Naive B cell (primary cell): ENCODE results near the gene OTOGL. TPM values are rescaled to one million over a fixed set of nuclear protein-coding genes. Genes with fewer than 3 reads are reported as not detected.

Source experiments
- ATAC-seq, 2 donors: fragments of 150-1000 bp; cut with Tn5 transposase; 2 replicates each; pipeline ENCODE4 v1.10.0; 2021; ENCODE audit warnings: low read depth in 2 of 2, mild to moderate bottlenecking in 2 of 2, moderate library complexity in 2 of 2
- DNase-seq: peaks from one replicate; pipeline ENCODE4 v3.0.0; 2022
- H3K27ac Mint-ChIP-seq, 6 donors: one replicate each; pipeline ENCODE4 v1.8.0; 2020 to 2022; ENCODE audit warnings: mild to moderate bottlenecking in 6 of 6, mixed read lengths in 6 of 6, moderate library complexity in 5 of 6, inconsistent platforms in 2 of 6
- H3K27me3 Mint-ChIP-seq, 3 donors: one replicate each; pipeline ENCODE4 v1.8.0; 2021 to 2022; ENCODE audit warnings: mixed read lengths in 3 of 3, mild to moderate bottlenecking in 1 of 3
- H3K36me3 Mint-ChIP-seq, 2 donors: one replicate each; pipeline ENCODE4 v1.8.0; 2020 to 2022; ENCODE audit warnings: mixed read lengths in 2 of 2, inconsistent platforms in 1 of 2, mild to moderate bottlenecking in 1 of 2
- H3K4me1 Mint-ChIP-seq, 3 donors: one replicate each; pipeline ENCODE4 v1.8.0; 2020 to 2022; ENCODE audit warnings: mixed read lengths in 3 of 3, inconsistent platforms in 1 of 3, mild to moderate bottlenecking in 1 of 3, moderate library complexity in 1 of 3
- H3K4me3 Mint-ChIP-seq, 8 donors: one replicate each; pipeline ENCODE4 v1.8.0; 2020 to 2022; ENCODE audit warnings: mild to moderate bottlenecking in 8 of 8, mixed read lengths in 8 of 8, moderate library complexity in 8 of 8, inconsistent platforms in 2 of 8
- H3K9me3 Mint-ChIP-seq, 7 donors: one replicate each; pipeline ENCODE4 v1.8.0; 2020 to 2022; ENCODE audit warnings: mixed read lengths in 7 of 7, mild to moderate bottlenecking in 5 of 7, inconsistent platforms in 2 of 7, moderate library complexity in 1 of 7
- polyA plus RNA-seq, 6 donors: library from polyadenylated mRNA; unstranded; fragments of 300-500 nt; fragmentation: Illumina TruSeq; gene quantifications; one replicate each; pipeline ENCODE4 v1.2.3, GENCODE V29; 2021; ENCODE audit warnings: low read depth in 6 of 6

Gene OTOGL
- polyA plus RNA-seq, 6 donors from 2014 or later, result not detected

DNA sequence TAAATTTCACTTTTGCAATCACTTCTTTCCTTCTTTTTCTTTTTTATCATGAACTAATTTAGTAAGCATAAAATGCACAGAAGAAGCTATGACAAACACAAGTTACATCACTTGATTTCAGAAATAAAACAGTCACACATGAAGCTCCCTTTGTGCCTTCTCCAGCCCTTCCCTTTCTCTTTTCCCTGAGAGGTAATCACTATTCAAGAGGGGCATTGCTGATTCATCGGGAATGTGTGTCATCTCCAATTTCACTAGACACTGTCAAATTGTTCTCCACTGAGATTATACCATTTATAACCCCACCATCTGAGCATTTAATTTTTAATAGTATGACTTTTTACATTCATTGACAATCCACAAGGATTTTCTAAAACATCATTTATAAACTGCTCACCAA lies 253.1 kb downstream of the OTOGL start:
- Mint-ChIP-seq H3K9me3 (peaks cover 0 to 16% (median 7%) of the 10 kb centered on the region in 7 donors), H3K27ac (no peak overlapping the region), H3K4me3 (no peak overlapping the region), H3K36me3 (no peaks in the 10 kb centered on the region), H3K27me3 (no peaks in the 10 kb centered on the region), H3K4me1 (no peaks in the 10 kb centered on the region)
- ATAC-seq, result no peak
- DNase-seq, result no peak

DNA sequence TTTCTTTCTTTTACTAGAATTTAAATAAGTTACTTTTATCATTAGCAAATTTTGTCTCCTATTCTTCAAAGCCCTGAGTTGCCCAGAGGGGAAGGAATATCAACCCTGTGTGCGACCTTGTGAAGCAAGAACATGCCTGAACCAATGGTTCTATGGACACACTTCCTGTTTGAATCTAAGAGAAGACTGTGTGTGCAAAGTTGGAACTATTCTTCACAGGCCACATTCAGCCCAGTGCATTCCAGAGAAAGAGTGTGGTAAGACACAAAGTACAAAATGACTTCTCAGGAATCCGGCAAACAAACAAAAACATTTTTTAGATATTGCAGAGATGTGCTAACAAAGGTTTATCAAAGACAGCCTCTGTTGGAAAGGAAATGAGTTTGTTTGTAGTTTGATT lies 253.9 kb downstream of the OTOGL start:
- DNase-seq (no peak), ATAC-seq (no peak)
- H3K4me3 Mint-ChIP-seq, result no peak overlapping the region
- no peaks in the 10 kb centered on the region for H3K27me3 Mint-ChIP-seq
- H3K9me3 Mint-ChIP-seq, result peaks cover 0 to 10% (median 6%) of the 10 kb centered on the region in 7 donors
- H3K27ac Mint-ChIP-seq, result no peak overlapping the region
- no peaks in the 10 kb centered on the region for H3K36me3 Mint-ChIP-seq
- H3K4me1 Mint-ChIP-seq, result no peaks in the 10 kb centered on the region

DNA sequence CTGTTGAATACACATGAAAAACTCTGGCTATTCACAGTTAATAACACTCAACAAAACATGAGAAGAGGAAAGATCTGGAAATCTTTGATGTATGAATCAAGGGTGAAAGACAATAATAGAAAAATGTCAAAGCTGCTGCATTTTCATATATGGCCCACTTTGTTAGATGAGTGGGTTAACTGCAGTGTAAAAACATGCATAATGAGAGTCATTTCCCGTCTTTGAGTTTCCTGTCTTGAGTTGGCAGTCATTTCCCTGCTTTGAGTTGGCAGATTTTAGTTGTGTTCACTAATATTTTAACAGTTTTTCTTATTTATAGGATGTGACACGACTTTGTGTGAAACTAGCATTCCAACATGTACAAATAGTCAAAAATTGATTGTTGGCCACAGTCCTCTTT lies 256.8 kb downstream of the OTOGL start:
- H3K4me3 Mint-ChIP-seq, result no peak overlapping the region
- DNase-seq, result no peak
- no peaks in the 10 kb centered on the region for H3K4me1 Mint-ChIP-seq
- peaks cover 0 to 3% (median 0%) of the 10 kb centered on the region in 7 donors for H3K9me3 Mint-ChIP-seq
- H3K27me3 Mint-ChIP-seq, result no peaks in the 10 kb centered on the region
- no peaks in the 10 kb centered on the region for H3K36me3 Mint-ChIP-seq
- no peak overlapping the region for H3K27ac Mint-ChIP-seq
- no peak for ATAC-seq

DNA sequence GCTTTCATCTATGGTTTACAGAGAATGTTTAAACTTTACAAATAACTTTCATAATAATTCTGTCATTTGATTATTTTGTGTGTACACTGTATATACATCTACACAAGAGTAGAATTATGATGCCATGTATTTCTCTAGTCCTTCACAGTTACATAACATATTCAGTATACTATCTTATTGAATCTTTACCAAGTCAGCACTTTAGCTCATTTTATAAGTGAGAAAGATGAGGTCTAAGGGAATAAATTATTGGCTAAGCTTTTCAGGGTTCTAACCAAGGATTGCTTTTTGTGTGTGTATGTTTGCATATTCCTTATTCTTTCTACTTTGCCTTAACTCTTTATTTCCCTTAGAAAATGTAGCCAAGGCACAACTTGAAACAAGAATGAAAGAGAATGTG lies 260.4 kb downstream of the OTOGL start:
- ATAC-seq, result no peak
- no peaks in the 10 kb centered on the region for H3K4me1 Mint-ChIP-seq
- no peak for DNase-seq

DNA sequence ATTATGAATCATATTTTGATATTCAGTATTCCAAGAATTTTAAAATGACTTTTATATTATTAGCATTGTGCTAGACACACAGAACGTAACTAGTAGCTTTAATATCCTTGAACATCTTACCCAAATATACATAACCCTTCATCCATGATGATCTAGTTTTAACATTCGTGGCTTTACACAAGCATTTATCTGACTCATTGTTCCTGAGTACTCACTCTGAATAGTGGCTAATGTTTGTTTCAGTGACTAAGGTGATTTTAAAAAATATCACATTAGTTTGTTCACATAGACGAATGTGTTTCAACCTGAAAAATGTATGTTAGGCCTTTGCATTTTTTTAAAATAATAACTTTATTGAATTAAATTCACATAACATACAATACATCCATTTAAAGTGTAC lies 264.7 kb downstream of the OTOGL start:
- Mint-ChIP-seq H3K27ac (no peak overlapping the region), H3K4me3 (no peak overlapping the region)
- ATAC-seq, result no peak

More for the DNA sequence above, 260.4 kb downstream of the OTOGL start:
- H3K36me3 Mint-ChIP-seq, result no peaks in the 10 kb centered on the region
- peaks cover 0 to 12% (median 4%) of the 10 kb centered on the region in 7 donors for H3K9me3 Mint-ChIP-seq
- no peak overlapping the region for H3K4me3 Mint-ChIP-seq
- no peaks in the 10 kb centered on the region for H3K27me3 Mint-ChIP-seq
- H3K27ac Mint-ChIP-seq, result no peak overlapping the region

DNA sequence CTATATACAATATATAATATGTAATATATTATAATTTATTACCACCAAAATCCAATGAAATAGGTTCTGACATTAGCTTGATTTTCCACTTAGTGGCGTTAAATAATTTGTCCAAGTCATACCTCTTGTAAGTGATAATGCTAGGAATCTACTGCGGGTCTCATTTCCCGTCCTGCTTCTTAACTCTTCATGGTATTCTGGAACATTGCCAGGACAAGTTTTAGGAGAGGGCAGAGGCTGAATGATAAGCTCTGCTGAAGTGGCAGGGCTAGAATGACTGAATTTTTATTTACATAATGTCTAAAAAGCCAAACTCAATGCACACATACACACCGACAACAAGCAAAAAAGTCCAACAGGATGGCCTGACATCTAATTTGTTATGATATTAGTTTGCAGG lies 274.3 kb downstream of the OTOGL start:
- ATAC-seq, result no peak
- Mint-ChIP-seq H3K27ac (no peak overlapping the region), H3K9me3 (peaks cover 0 to 6% (median 0%) of the 10 kb centered on the region in 7 donors), H3K4me1 (no peaks in the 10 kb centered on the region), H3K4me3 (no peak overlapping the region), H3K27me3 (no peaks in the 10 kb centered on the region), H3K36me3 (no peaks in the 10 kb centered on the region)
- no peak for DNase-seq

More for the DNA sequence above, 264.7 kb downstream of the OTOGL start:
- Mint-ChIP-seq H3K27me3 (no peaks in the 10 kb centered on the region), H3K4me1 (no peaks in the 10 kb centered on the region), H3K36me3 (no peaks in the 10 kb centered on the region), H3K9me3 (peaks cover 0 to 12% (median 4%) of the 10 kb centered on the region in 7 donors)
- DNase-seq, result no peak

DNA sequence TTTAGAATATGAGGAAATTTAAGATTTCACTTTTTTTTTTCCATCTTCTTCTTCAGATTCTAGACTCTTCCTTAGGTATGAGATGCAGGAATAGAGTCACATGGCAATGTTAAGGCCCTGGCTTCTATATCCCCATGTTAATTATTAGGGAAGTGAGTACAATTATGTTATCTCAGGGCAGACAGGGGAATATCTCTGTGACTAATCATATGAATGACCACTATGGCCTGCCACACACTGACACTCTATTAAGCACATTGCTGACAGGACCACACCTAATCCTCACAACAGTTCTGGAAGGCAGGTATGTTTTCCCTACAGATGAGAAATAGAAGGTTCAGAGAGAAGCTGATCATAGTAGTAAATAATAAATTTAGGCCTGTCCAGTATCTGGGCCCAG lies 275.3 kb downstream of the OTOGL start:
- ATAC-seq (no peak), DNase-seq (no peak)
- no peaks in the 10 kb centered on the region for H3K4me1 Mint-ChIP-seq
- H3K27me3 Mint-ChIP-seq, result no peaks in the 10 kb centered on the region
- H3K27ac Mint-ChIP-seq, result no peak overlapping the region
- no peak overlapping the region for H3K4me3 Mint-ChIP-seq
- H3K36me3 Mint-ChIP-seq, result no peaks in the 10 kb centered on the region
- H3K9me3 Mint-ChIP-seq, result peaks cover 0 to 6% (median 0%) of the 10 kb centered on the region in 7 donors

DNA sequence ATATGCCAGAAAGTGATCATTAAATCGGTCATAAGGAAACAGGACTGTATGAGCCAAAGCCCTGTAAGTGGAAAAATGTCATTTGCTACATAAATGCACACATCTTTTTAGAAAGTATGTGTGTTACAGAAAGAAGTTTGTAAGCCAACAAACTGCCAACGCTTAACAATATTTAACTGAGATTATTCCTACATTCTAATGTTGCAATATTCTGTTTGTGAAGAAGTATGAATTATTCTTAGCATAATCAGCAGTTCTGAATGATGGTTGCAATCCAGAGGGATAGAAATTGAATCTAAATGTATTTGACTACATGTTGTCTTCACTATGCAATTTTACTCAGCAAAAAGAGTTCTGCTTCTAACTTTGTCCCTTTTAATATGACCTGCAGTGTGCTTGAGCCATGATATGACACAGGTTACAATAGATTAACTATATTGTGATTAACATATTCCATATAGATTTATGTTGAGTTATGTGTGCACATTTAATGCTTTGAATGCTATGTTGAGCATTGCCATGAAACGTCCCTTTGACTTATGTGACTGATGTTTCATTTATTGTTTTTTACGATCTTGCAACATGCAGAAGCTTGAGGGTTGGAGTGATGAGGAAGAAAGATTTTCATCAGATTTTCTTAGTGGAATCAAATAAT lies 277.9 kb downstream of the OTOGL start:
- Mint-ChIP-seq H3K9me3 (peaks cover 0 to 10% (median 0%) of the 10 kb centered on the region in 7 donors), H3K4me3 (no peak overlapping the region), H3K36me3 (no peaks in the 10 kb centered on the region), H3K27me3 (no peaks in the 10 kb centered on the region), H3K4me1 (no peaks in the 10 kb centered on the region), H3K27ac (no peak overlapping the region)
- DNase-seq (no peak), ATAC-seq (no peak)

DNA sequence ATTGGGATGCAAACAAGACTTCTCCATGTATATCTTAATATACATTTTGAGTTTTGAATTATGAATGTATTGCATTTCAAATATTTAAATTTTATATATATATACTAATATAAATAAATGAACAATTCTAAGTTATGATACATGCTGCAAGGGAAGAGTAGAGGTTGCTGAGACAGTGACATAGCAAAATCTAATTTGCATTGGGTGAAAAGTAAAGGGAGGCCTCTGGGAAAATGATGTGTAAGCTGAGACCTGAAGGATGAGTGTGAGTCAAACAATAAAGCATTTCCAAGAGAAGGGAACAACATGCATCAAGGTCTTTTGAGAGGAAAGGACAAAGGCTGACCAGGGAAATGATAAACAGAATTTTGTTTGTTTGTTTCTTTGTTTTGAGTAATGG lies 281.8 kb downstream of the OTOGL start:
- H3K36me3 Mint-ChIP-seq, result no peaks in the 10 kb centered on the region
- ATAC-seq, result no peak
- H3K4me1 Mint-ChIP-seq, result no peaks in the 10 kb centered on the region
- H3K27me3 Mint-ChIP-seq, result no peaks in the 10 kb centered on the region
- no peak for DNase-seq
- no peak overlapping the region for H3K27ac Mint-ChIP-seq
- H3K9me3 Mint-ChIP-seq, result peaks cover 0 to 9% (median 3%) of the 10 kb centered on the region in 7 donors
- H3K4me3 Mint-ChIP-seq, result no peak overlapping the region

DNA sequence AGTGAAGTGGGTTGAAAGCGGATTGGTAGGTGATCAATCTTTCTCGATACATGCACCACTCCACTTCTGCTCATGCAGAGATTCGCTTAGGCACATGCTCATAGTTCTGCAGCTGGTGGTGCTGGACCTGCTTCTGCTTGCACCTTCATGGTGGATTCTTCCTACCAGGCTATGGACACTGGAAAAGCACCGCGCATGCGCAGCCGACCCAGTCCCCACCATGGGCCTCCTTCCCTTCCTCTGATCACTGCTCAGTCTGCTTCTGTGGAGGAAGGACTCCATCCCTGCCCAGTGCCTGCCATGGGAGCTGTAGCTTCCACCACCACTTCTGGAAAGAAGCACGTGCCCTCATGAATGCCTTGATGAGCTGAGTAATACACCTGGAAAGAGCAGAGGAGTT lies 282.9 kb downstream of the OTOGL start:
- Mint-ChIP-seq H3K27ac (no peak overlapping the region), H3K36me3 (no peaks in the 10 kb centered on the region), H3K27me3 (no peaks in the 10 kb centered on the region), H3K4me1 (no peaks in the 10 kb centered on the region), H3K9me3 (peaks cover 0 to 13% (median 3%) of the 10 kb centered on the region in 7 donors), H3K4me3 (no peak overlapping the region)
- ATAC-seq (no peak), DNase-seq (no peak)

DNA sequence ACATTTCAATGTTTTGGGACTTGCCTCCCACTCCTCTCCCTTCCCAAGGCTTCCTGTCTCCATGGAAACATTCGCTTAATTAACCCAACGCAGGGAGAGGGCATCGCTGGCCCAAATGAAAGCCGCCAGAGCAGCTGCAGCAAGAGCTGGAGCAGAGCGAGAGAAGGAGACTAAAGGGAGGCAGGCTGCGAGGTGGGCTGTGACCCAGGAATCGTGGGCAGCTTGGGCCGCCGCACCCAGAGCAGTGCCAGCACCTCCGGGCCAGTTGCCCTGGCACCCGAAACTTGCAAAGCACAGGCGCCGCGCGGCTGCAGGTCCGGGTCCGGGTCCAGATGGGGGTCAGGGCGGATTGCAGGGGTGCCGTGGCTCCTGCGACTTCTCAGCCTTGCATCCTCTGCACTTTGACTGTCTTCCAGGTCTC lies 301.2 kb downstream of the OTOGL start:
- peaks cover 14 to 21% (median 18%) of the 10 kb centered on the region in 3 donors for H3K27me3 Mint-ChIP-seq
- no peak overlapping the region for H3K27ac Mint-ChIP-seq

DNA sequence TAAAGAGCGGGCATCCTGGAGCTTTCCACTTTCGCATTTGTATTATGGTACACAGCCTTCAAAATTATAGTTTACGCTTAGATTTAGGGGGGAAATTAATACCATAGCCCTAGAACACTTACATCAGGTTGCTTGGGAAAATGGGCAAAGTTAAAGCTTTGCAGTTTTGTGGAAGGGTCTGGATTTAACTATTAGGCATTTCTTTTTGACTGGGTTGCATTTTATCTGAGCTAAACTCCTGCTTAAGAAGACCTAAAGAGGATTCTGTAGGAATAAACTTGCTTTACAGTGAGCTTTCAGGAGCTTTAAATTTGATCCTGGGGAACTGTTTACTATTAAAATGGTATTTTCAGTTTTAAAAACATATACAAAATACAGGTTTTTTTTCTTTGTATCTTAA lies 301.9 kb downstream of the OTOGL start:
- H3K4me3 Mint-ChIP-seq, result no peak overlapping the region

More for the DNA sequence above, 301.2 kb downstream of the OTOGL start:
- Mint-ChIP-seq H3K9me3 (peaks cover 0 to 10% (median 4%) of the 10 kb centered on the region in 7 donors), H3K4me3 (peak overlapping the region in 1 of 8 donors; percentile 8), H3K36me3 (peaks cover 0 to 8% of the 10 kb centered on the region in 2 donors), H3K4me1 (no peaks in the 10 kb centered on the region)
- ATAC-seq (no peak), DNase-seq (no peak)

DNA sequence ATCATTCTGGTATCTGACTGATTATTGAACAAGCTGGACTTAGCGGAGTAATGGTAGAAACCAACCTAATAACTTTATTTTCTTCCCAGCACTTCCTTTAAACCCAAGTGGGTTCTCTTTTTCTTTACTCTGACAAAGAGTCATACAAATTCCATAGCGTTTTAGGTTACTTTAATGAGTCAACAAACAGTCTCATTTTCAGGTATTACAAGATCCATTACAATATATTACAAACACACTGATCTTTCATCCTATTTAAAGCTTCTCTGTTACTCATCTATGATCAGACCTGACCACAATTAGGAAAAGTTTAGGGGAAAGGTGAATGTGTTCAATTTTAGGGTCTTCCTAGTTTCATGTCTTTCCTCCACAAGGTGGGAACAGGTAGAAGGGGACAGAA lies 305.3 kb downstream of the OTOGL start:
- no peaks in the 10 kb centered on the region for H3K4me1 Mint-ChIP-seq
- H3K36me3 Mint-ChIP-seq, result peaks cover 0 to 4% of the 10 kb centered on the region in 2 donors
- DNase-seq, result no peak
- ATAC-seq, result no peak
- peaks cover 0 to 7% (median 0%) of the 10 kb centered on the region in 7 donors for H3K9me3 Mint-ChIP-seq
- peaks cover 11 to 16% (median 15%) of the 10 kb centered on the region in 3 donors for H3K27me3 Mint-ChIP-seq
- H3K27ac Mint-ChIP-seq, result no peak overlapping the region
- H3K4me3 Mint-ChIP-seq, result no peak overlapping the region

More for the DNA sequence above, 301.9 kb downstream of the OTOGL start:
- Mint-ChIP-seq H3K9me3 (peaks cover 0 to 10% (median 4%) of the 10 kb centered on the region in 7 donors), H3K36me3 (peaks cover 0 to 8% of the 10 kb centered on the region in 2 donors), H3K27me3 (peaks cover 14 to 21% (median 18%) of the 10 kb centered on the region in 3 donors), H3K4me1 (no peaks in the 10 kb centered on the region), H3K27ac (no peak overlapping the region)
- DNase-seq (no peak), ATAC-seq (no peak)

DNA sequence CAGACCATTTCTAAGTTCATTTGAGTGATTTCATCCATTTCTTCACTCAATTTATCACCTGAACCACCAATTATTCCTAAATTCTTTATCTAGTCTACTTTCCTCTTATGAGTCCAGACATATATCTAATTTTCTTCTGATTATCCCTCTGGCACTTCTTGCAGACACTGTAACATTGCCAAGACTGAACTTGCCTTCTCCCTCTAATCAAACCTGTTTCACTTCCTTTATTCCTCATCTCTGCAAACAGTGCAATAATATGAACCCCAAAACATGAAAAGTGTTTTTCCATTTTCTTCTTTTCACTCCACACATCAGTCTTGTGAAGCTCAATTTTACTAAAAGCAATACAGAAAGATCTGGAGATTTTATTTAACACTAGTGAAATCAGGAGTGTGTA lies 306.9 kb downstream of the OTOGL start:
- H3K4me3 Mint-ChIP-seq, result no peak overlapping the region
- peaks cover 0 to under 1% (median 0%) of the 10 kb centered on the region in 3 donors for H3K27me3 Mint-ChIP-seq
- H3K27ac Mint-ChIP-seq, result no peak overlapping the region
- ATAC-seq, result no peak
- no peak for DNase-seq
- no peaks in the 10 kb centered on the region for H3K9me3 Mint-ChIP-seq
- no peaks in the 10 kb centered on the region for H3K36me3 Mint-ChIP-seq
- no peaks in the 10 kb centered on the region for H3K4me1 Mint-ChIP-seq
